K562 (cell line): ENCODE measurements around the gene TOR1AIP1. TPM values are rescaled to one million over a fixed set of nuclear protein-coding genes. Genes with fewer than 3 reads are reported as not detected.

Source experiments
- ATAC-seq: fragments of 200-7000 bp; cut with Tn5 transposase; 3 replicates; pipeline ENCODE4 v1.9.1; 2020; ENCODE audit warnings: moderate library complexity
- BruUV-seq: library from RNA; stranded (reverse); fragments of 400-500 nt; replicated peaks from 2 replicates; lab custom pipeline; 2021; lab: Mats Ljungman, UMichigan
- CTCF ChIA-PET: fragments of 300-600 bp; formaldehyde crosslinking; extraction: SDS; loops from one replicate; lab custom pipeline; 2021; ENCODE audit warnings: low intra/inter-chr PET ratio; lab: Yijun Ruan, JAX
- POLR2A ChIA-PET: fragments of 300-600, 350-650 bp; sonication (Branson Sonifier 250); formaldehyde crosslinking; extraction: SDS; loops from one replicate; lab custom pipeline; 2021; ENCODE audit warnings: antibody characterized with exemption, inconsistent platforms; lab: Yijun Ruan, JAX
- DNase-seq, 4 experiments: peaks; one replicate each; pipeline versions ENCODE4 v3.0.0 to v3.0.0-alpha.2; 2011 to 2018; ENCODE audit warnings: low spot score in 3 of 4, mixed read lengths in 3 of 4; ENCODE audit errors: extremely low read depth in 1 of 4
- FAIRE-seq: peaks from 2 replicates; lab custom pipeline; 2011; peaks lifted over from hg19 to GRCh38; lab: Jason Lieb, UNC
- H2AFZ ChIP-seq: 2 replicates; pipeline ENCODE4 v1.6.0; 2011; ENCODE audit warnings: low read depth, low read length, control low read depth, inconsistent platforms
- H3K27ac ChIP-seq: fragments of 200-600 bp; 3 replicates; pipeline ENCODE4 v1.8.0; 2011; ENCODE audit warnings: low read depth, mild to moderate bottlenecking, control low read depth, inconsistent platforms, low read length, moderate library complexity, mixed read lengths; ENCODE audit errors: extremely low read depth
- H3K27me3 ChIP-seq, 2 experiments: fragments of 300-600 bp in 1 of 2; 2 replicates in 1 of 2; 3 replicates in 1 of 2; pipeline versions ENCODE4 v1.6.0 to v1.8.0; 2011; ENCODE audit warnings: inconsistent platforms in 2 of 2, low read length in 2 of 2, mild to moderate bottlenecking in 1 of 2, mixed read lengths in 1 of 2, moderate library complexity in 1 of 2; ENCODE audit not compliant: control insufficient read depth in 2 of 2, insufficient read depth in 2 of 2
- H3K36me3 ChIP-seq: fragments of 300-600 bp; 3 replicates; pipeline ENCODE4 v1.8.0; 2011; ENCODE audit warnings: mild to moderate bottlenecking, low read length, inconsistent platforms; ENCODE audit not compliant: control insufficient read depth, insufficient read depth
- H3K4me1 ChIP-seq, 2 experiments: fragments of 200-600 bp in 1 of 2; replicated peaks in 1 of 2; 2 replicates in 1 of 2; 3 replicates in 1 of 2; pipeline versions ENCODE4 v1.5.1 to v1.8.0; 2011; ENCODE audit warnings: inconsistent platforms in 2 of 2, low read length in 2 of 2, mild to moderate bottlenecking in 1 of 2, mixed read lengths in 1 of 2, moderate library complexity in 1 of 2; ENCODE audit not compliant: control insufficient read depth in 2 of 2, insufficient read depth in 2 of 2
- H3K4me2 ChIP-seq: 2 replicates; pipeline ENCODE4 v1.6.1; 2011; ENCODE audit warnings: low read length, control low read depth, inconsistent platforms, mixed read lengths; ENCODE audit not compliant: insufficient read depth
- H3K4me3 ChIP-seq: fragments of 200-600 bp; sonication (generic), shearing (Covaris generic); 2 replicates; pipeline ENCODE4 v1.5.1; 2016; ENCODE audit warnings: control low read depth, inconsistent platforms
- H3K79me2 ChIP-seq: fragments of 200-600 bp; 3 replicates; pipeline ENCODE4 v1.8.0; 2011; ENCODE audit warnings: low read length, inconsistent platforms; ENCODE audit not compliant: control insufficient read depth, insufficient read depth
- H3K9ac ChIP-seq, 2 experiments: 2 replicates each; pipeline versions ENCODE4 v1.6.0 to v1.6.1; 2011; ENCODE audit warnings: low read depth in 2 of 2, low read length in 2 of 2, control low read depth in 1 of 2, inconsistent platforms in 1 of 2, mild to moderate bottlenecking in 1 of 2, mixed read lengths in 1 of 2; ENCODE audit not compliant: insufficient read depth in 1 of 2
- H3K9me1 ChIP-seq: one replicate; pipeline ENCODE4 v1.6.0; 2011; ENCODE audit warnings: inconsistent platforms, mild to moderate bottlenecking, low read length, moderate library complexity; ENCODE audit not compliant: control insufficient read depth, insufficient read depth
- H3K9me3 ChIP-seq: replicated peaks from 2 replicates; pipeline ENCODE4 v1.5.1; 2011; ENCODE audit warnings: low read depth, low read length, inconsistent platforms; ENCODE audit not compliant: control insufficient read depth, insufficient read depth
- H4K20me1 ChIP-seq: replicated peaks from 2 replicates; pipeline ENCODE4 v1.6.1; 2011; ENCODE audit warnings: low read length, inconsistent platforms, mixed read lengths; ENCODE audit not compliant: control insufficient read depth, insufficient read depth
- CAMTA2 ChIP-seq: fragments of 250-450 bp; sonication (Bioruptor Pico); conservative IDR thresholded peaks from 2 replicates; pipeline ENCODE4 v1.5.1; 2022
- PTBP1 ChIP-seq: fragments of 200-400 bp; formaldehyde crosslinking; IDR thresholded peaks from 2 replicates; pipeline ENCODE4 v1.6.1; 2017; ENCODE audit warnings: low read depth, low read length
- ZNF311 ChIP-seq: fragments of 250-450 bp; sonication (Bioruptor Pico); IDR thresholded peaks from 2 replicates; pipeline ENCODE4 v1.4.0; 2020; ENCODE audit warnings: mild to moderate bottlenecking, moderate library complexity
- ZNF316 ChIP-seq: fragments of 450-650 bp; IDR thresholded peaks from 2 replicates; pipeline ENCODE4 v1.6.1; 2016
- WGBS: fragments of 100-300 bp; shearing (Covaris generic); methylation state at CpG from one replicate; pipeline ENCODE4 v1.1.6; 2016; ENCODE audit warnings: low coverage, mixed read lengths; ENCODE audit not compliant: insufficient coverage; ENCODE audit errors: missing lambda C conversion rate; 5-methylcytosine and 5-hydroxymethylcytosine counted together
- in situ Hi-C: fragments of 300-500 bp; cut with MboI; formaldehyde crosslinking; loops from 4 replicates; pipeline ENCODE4 v1.15.0; 2018; ENCODE audit warnings: inconsistent platforms, mixed read lengths
- intact Hi-C: fragments of 100-400 bp; cut with micrococcal nuclease; formaldehyde crosslinking; loops from 2 replicates; pipeline ENCODE4 v1.14.2; 2022
- polyA plus RNA-seq, 8 experiments: library from polyadenylated mRNA; depleted of rRNA in 4 of 8; stranded (reverse) in 5 of 8; unstranded in 3 of 8; fragments of >200 nt; fragmentation: Nextera tagmentation in 2 of 8; fragmentation: Illumina TruSeq in 1 of 8; extraction: Ambion mirVana in 2 of 8; extraction: Trizol in 1 of 8; gene quantifications; 2 replicates each; pipeline versions ENCODE4 v1.2.1 to v1.2.3, GENCODE V29; 2011 to 2014; ENCODE audit warnings: inconsistent platforms in 1 of 8, missing spikeins in 1 of 8
- total RNA-seq, 7 experiments: library from RNA; depleted of rRNA in 6 of 7; stranded (reverse); fragments of >200 nt in 6 of 7; fragmentation: Illumina TruSeq in 2 of 7; extraction: Trizol in 2 of 7; gene quantifications; 2 replicates each; pipeline versions ENCODE4 v1.2.1 to v1.2.3, GENCODE V29; 2011 to 2021; ENCODE audit warnings: low replicate concordance in 1 of 7
- TF ChIP-seq, protein P1 (sequence below): fragments of 250-450 bp; sonication (Bioruptor Pico); IDR thresholded peaks from 2 replicates; pipeline ENCODE4 v1.5.1; 2021; ENCODE audit warnings: mild to moderate bottlenecking

TOR1AIP1 gene
- total and polyA plus RNA-seq, 9 of the 15 experiments (the other 6 are each of a cell fraction or from before 2014, with no cell fraction given): 18.1 to 46.9 (median 35.5) TPM

GRCh38 chr1:179951383-179952144 lies 69.5 kb downstream of the TOR1AIP1 start:
- Histone ChIP-seq H3K4me2 (no peak overlapping the region), H3K27me3 (no peaks in the 10 kb centered on the region), H3K9me1 (no peaks in the 10 kb centered on the region), H3K36me3 (no peaks in the 10 kb centered on the region), H2AFZ (peak overlapping the region; percentile 27; the same call in 1 of the 2 replicates), H3K9ac (no peak overlapping the region), H3K4me1 (peaks cover 4% of the 10 kb centered on the region in 2 experiments; a peak in 3 of 5 replicates), H3K9me3 (no peaks in the 10 kb centered on the region), H3K79me2 (peaks cover 31% of the 10 kb centered on the region), H3K27ac (no peak overlapping the region), H3K4me3 (no peak overlapping the region), H4K20me1 (peaks cover 7% of the 10 kb centered on the region; the same call in 1 of the 2 replicates)
- in situ Hi-C loops: no loop called here
- no peak for TF ChIP-seq ZNF316
- TF ChIP-seq ZNF311 (CRISPR knock-in tag): no peak
- TF ChIP-seq PTBP1: no peak
- TF ChIP-seq, protein P1, sequence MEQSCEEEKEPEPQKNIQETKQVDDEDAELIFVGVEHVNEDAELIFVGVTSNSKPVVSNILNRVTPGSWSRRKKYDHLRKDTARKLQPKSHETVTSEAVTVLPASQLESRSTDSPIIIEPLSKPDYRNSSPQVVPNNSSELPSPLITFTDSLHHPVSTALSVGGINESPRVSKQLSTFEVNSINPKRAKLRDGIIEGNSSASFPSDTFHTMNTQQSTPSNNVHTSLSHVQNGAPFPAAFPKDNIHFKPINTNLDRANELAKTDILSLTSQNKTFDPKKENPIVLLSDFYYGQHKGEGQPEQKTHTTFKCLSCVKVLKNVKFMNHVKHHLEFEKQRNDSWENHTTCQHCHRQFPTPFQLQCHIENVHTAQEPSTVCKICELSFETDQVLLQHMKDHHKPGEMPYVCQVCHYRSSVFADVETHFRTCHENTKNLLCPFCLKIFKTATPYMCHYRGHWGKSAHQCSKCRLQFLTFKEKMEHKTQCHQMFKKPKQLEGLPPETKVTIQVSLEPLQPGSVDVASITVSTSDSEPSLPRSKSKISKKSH (CRISPR knock-in tag): no peak
- TF ChIP-seq CAMTA2 (CRISPR knock-in tag): no peak
- no peak for DNase-seq
- CTCF ChIA-PET: no interaction called here
- WGBS: 64% methylated on average over 10 of the region's 10 CpGs
- POLR2A ChIA-PET: interaction anchor here (1.3 to 1.5 kb wide), 2 partner anchors 10 to 25 kb away, joined by 3 to 8 read pairs; no protein-coding TSS in a partner anchor
- no peak for FAIRE-seq
- BruUV-seq: no TSS peak
- intact Hi-C loops: loop anchor here (5.0 kb wide), 1 partner anchor 226 kb away; no protein-coding TSS in a partner anchor
- no peak for ATAC-seq
